ENCODE measurements around the gene BCR.

BCR gene

DNA sequence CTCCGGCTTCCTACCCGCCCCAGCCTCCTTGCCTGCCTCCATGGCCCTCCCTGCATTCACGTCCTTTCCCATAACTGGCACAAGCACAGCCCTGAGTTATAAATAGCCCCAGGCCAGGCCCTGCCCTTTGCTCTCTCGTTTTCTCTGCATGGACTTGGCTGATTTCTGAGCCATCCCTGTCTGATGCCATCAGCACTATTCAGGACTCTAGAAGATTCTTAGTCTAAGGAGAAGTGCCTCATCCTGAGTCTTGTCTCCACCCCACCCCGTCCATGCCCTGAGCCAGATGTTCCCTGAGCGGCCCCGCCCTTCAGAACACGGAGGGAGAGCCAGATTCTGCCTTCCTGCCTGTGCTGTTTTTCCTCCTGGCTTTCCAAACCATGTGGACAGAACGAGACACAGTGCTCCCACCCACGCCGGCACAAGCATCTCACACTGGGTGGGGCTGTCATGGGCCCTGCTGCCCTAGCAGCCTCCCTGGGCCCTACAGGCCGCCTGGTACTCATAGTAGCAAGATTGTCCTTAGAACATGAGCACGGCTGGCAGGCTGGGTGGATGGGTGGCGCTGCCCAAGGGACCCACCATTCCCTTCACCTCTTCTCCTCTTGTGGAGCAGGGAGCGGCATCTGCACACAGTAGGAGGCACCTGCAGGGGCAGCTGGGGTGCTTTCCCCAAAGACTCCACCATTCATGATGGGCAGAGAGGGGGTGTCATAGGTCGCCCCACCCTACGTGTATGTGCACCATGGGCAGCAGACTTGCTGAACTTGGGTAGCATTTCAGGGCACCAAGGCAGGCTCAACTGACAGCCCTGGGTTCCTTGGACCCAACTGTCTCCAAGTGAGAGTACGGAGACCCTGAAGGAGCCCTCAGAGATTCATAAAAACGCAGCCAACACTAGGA lies 76.9 kb downstream of the BCR start:
- H3K9me3 Mint-ChIP-seq = no peaks in the 10 kb centered on the region

DNA sequence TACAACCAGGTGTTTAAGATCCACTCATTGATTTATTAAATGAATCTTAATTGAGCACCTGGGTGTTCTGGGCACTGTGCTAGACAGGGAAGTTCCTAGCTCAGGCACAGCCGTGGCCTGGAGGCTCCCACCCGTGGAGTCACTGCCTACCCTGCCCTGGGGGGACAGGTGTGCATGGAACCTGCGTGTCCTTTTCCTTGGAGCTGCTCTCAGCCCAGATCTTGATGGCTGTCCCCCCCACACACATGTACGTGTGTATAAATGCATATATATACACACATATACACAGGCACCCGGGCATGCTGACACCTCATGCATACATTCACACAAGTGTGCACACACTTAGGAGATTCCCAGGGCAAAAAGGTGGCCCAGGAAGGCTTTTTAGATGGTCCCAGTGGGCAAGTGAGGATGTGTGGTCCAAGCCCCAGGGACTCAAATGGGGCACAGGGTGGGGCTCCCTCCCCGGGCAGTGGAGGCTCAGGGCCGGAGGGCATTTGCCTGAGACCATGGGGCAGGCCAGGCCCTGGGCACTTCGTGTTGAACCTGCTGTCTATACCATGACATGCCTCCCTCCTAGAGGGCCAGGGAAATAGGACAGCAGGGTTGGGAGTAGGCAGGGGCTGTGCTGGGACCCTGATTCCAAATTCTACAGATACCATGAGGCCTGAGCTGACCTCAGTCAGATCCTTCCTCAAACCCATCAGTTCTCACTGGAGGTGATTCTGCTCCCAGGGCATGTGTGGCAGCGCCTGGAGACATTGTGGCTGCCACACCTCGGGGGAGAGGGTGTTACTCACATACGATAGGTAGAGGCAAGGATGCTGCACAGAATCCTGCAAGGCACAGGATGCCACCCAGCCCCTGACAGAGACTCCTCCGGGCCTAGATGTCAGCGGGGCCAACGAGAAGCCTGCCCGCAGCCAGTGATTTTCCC lies 77.8 kb downstream of the BCR start:
- TF ChIP-seq, protein P1, sequence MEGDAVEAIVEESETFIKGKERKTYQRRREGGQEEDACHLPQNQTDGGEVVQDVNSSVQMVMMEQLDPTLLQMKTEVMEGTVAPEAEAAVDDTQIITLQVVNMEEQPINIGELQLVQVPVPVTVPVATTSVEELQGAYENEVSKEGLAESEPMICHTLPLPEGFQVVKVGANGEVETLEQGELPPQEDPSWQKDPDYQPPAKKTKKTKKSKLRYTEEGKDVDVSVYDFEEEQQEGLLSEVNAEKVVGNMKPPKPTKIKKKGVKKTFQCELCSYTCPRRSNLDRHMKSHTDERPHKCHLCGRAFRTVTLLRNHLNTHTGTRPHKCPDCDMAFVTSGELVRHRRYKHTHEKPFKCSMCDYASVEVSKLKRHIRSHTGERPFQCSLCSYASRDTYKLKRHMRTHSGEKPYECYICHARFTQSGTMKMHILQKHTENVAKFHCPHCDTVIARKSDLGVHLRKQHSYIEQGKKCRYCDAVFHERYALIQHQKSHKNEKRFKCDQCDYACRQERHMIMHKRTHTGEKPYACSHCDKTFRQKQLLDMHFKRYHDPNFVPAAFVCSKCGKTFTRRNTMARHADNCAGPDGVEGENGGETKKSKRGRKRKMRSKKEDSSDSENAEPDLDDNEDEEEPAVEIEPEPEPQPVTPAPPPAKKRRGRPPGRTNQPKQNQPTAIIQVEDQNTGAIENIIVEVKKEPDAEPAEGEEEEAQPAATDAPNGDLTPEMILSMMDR (IDR thresholded peaks at IDR 0.05; ENCODE audit: unreplicated experiment in 3 of 3) = no peak
- Mint-ChIP-seq H3K4me3 (no peak overlapping the region), H3K36me3 (ENCODE audit: low read depth) (peaks cover 34% of the 10 kb centered on the region), H3K4me1 (peaks cover 6% of the 10 kb centered on the region), H3K27me3 (ENCODE audit: low read depth) (peaks cover 12% of the 10 kb centered on the region), H3K9me3 (no peaks in the 10 kb centered on the region), H3K27ac (no peak overlapping the region)

More for the DNA sequence above, 76.9 kb downstream of the BCR start:
- Mint-ChIP-seq H3K27me3 (ENCODE audit: low read depth) (peaks cover 12% of the 10 kb centered on the region), H3K36me3 (ENCODE audit: low read depth) (peaks cover 34% of the 10 kb centered on the region), H3K27ac (no peak overlapping the region), H3K4me1 (peaks cover 6% of the 10 kb centered on the region), H3K4me3 (no peak overlapping the region)
- TF ChIP-seq, protein P1 (IDR thresholded peaks at IDR 0.05; ENCODE audit: unreplicated experiment in 3 of 3) = no peak

DNA sequence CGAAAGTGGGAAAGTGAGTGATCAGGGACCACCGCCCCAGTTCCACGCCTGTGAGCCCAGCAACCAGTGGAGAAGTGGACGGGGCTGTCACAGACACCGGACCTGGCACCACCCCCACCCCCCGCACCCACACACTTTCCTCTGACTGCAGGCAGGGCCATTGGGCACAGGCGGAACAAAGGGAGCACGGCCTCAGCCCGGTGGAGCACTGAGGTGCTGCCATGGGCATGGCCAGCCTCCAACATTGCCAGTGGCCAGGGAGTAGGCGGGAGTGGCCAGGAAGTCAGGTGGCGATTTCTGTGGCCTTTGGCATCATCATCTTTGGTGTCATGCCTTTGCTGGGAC lies 78.5 kb downstream of the BCR start:
- no peak overlapping the region for H3K4me3 Mint-ChIP-seq
- H3K36me3 Mint-ChIP-seq (ENCODE audit: low read depth) = peaks cover 38% of the 10 kb centered on the region
- no peak overlapping the region for H3K27ac Mint-ChIP-seq
- H3K9me3 Mint-ChIP-seq = no peaks in the 10 kb centered on the region
- H3K27me3 Mint-ChIP-seq (ENCODE audit: low read depth) = peaks cover 12% of the 10 kb centered on the region
- TF ChIP-seq, protein P1 (IDR thresholded peaks at IDR 0.05; ENCODE audit: unreplicated experiment in 3 of 3) = no peak
- H3K4me1 Mint-ChIP-seq = peaks cover 6% of the 10 kb centered on the region

DNA sequence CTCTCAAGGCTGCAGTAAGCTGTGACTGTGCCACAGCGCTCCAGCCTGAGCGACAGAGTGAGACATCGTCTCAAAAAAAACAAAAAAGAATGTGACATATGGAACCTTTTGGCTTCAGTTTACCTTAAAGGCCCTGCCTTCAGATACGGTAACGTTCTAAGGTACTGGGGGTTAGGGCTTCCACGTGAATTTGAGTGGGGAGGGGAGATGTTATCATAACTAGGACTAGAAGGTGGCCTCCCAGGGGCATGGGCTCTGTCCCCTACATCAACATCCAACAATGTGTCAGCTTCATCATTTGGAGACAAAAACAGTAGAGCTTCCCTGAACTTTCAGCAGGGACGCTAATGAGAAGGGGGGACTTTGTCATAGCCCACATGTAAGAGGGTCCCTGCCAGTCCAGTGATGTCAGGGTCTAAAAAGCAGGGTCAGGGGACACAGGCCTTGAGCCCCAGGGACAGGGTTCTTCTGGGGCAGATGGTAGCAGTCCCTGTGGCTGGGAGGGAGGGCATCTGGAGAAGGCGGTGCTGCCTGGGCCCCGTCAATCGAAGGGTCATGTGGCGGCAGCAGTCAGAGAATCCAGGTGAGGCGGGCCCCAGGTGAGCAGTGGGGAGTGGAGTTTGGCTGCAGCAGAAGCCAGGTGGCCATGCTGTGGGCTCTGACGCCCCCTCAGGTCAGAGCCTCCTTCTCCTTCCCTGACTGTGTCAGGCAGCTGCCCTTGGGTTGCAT lies 79.8 kb downstream of the BCR start:
- TF ChIP-seq, protein P1 (IDR thresholded peaks at IDR 0.05; ENCODE audit: unreplicated experiment in 3 of 3) = no peak
- peaks cover 6% of the 10 kb centered on the region for H3K4me1 Mint-ChIP-seq
- H3K4me3 Mint-ChIP-seq = no peak overlapping the region
- no peak overlapping the region for H3K27ac Mint-ChIP-seq
- H3K36me3 Mint-ChIP-seq (ENCODE audit: low read depth) = peaks cover 34% of the 10 kb centered on the region
- H3K9me3 Mint-ChIP-seq = no peaks in the 10 kb centered on the region
- H3K27me3 Mint-ChIP-seq (ENCODE audit: low read depth) = peaks cover 8% of the 10 kb centered on the region

DNA sequence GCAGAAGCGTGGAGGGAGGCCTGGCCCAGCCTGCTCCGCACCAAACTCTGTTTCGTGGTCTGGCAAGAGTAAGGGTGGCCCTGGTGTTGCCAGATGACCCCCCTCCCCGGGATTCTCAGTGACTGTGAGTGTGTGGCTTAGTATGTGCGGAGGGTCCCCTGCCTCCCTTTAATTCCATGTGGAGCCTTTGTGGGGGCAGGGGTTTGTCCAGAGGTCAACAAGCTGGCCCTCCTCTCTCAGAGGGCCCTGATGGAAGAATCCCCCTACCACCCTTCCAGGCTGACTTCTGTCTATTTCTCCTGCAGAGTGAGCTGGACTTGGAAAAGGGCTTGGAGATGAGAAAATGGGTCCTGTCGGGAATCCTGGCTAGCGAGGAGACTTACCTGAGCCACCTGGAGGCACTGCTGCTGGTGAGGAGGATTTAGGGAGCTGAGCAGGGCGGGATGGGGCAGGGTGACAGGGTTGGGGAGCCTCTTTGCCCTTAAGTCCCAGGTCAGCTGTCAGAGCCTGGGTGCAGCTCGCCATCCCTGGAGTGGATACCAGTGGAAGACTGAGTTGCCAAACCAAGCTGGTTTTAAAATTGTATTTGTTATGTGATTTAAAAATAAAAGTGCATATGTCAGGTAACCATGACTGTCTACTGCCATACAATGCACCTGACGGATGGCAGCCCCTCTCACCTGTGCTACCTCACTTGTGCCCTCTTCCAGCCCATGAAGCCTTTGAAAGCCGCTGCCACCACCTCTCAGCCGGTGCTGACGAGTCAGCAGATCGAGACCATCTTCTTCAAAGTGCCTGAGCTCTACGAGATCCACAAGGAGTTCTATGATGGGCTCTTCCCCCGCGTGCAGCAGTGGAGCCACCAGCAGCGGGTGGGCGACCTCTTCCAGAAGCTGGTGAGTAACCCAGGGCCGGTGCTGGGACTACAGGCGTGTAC lies 80.6 kb downstream of the BCR start:
- Mint-ChIP-seq H3K9me3 (no peaks in the 10 kb centered on the region), H3K4me3 (no peak overlapping the region), H3K4me1 (peaks cover 6% of the 10 kb centered on the region), H3K27me3 (ENCODE audit: low read depth) (peaks cover 4% of the 10 kb centered on the region), H3K36me3 (ENCODE audit: low read depth) (peaks cover 34% of the 10 kb centered on the region), H3K27ac (no peak overlapping the region)
- TF ChIP-seq, protein P1 (IDR thresholded peaks at IDR 0.05; ENCODE audit: unreplicated experiment in 3 of 3) = no peak
